ENCODE data around the gene RUNDC1. TPM values are rescaled to one million over a fixed set of nuclear protein-coding genes. Genes with fewer than 3 reads are reported as not detected.
"Not testable (repeated sequence)": the region's sequence is repeated elsewhere in the genome, so short reads cannot be mapped to it uniquely, and the experiment has no call there.

Gene RUNDC1
- total RNA-seq, 1 experiment from 2014 or later = 4.2 TPM

GRCh38 chr17:42991471-42991870, 11.1 kb downstream of the RUNDC1 start:
- DNase-seq (ENCODE audit: low read depth) = no peak

GRCh38 chr17:42992872-42993271, 12.5 kb downstream of the RUNDC1 start:
- DNase-seq (ENCODE audit: low read depth) = no peak

GRCh38 chr17:42993913-42994312, 13.5 kb downstream of the RUNDC1 start:
- DNase-seq (ENCODE audit: low read depth) = not testable (repeated sequence)

GRCh38 chr17:42997390-42997983, 17.1 kb downstream of the RUNDC1 start:
- DNase-seq (ENCODE audit: low read depth) = no peak

GRCh38 chr17:42997984-42998938, 17.9 kb downstream of the RUNDC1 start, which contains the start of gene RPL27:
Gene RPL27 (plus strand): TSS chr17:42998419. CDS start chr17:42998751, 332 bp downstream.
- DNase-seq (ENCODE audit: low read depth) = peak; percentile 98

GRCh38 chr17:42999003-42999525, 18.7 kb downstream of the RUNDC1 start:
- DNase-seq (ENCODE audit: low read depth) = no peak

- DNase-seq (ENCODE audit: low read depth) = not testable (repeated sequence)
These were observed 20.5 kb downstream of the RUNDC1 start for GRCh38 chr17:43000894-43001293.

- DNase-seq (ENCODE audit: low read depth) = peak; percentile 79
These were observed 23.3 kb downstream of the RUNDC1 start for GRCh38 chr17:43003542-43004172.

GRCh38 chr17:43006639-43007551, 26.5 kb downstream of the RUNDC1 start, which contains the start of gene IFI35:
Gene IFI35 (plus strand): TSS chr17:43006784. CDS start chr17:43006948, 164 bp downstream.
- peak; percentile 84 for DNase-seq (ENCODE audit: low read depth)

- DNase-seq (ENCODE audit: low read depth) = no peak
These were observed 30.4 kb downstream of the RUNDC1 start for GRCh38 chr17:43010667-43011308.

- no peak for DNase-seq (ENCODE audit: low read depth)
These were observed 31.5 kb downstream of the RUNDC1 start for GRCh38 chr17:43011728-43012472.

- no peak for DNase-seq (ENCODE audit: low read depth)
These were observed 32.9 kb downstream of the RUNDC1 start for GRCh38 chr17:43013296-43013695.

- DNase-seq (ENCODE audit: low read depth) = no peak
These were observed 33.8 kb downstream of the RUNDC1 start for GRCh38 chr17:43014020-43014648.

- no peak for DNase-seq (ENCODE audit: low read depth)
These were observed 34.5 kb downstream of the RUNDC1 start for GRCh38 chr17:43014649-43015542.

- DNase-seq (ENCODE audit: low read depth) = no peak
These were observed 35.2 kb downstream of the RUNDC1 start for GRCh38 chr17:43015579-43015978.

- no peak for DNase-seq (ENCODE audit: low read depth)
These were observed 35.9 kb downstream of the RUNDC1 start for GRCh38 chr17:43016216-43016615.

GRCh38 chr17:43018008-43018853, 37.9 kb downstream of the RUNDC1 start:
- DNase-seq (ENCODE audit: low read depth) = no peak
